ENCODE measurements around the gene LEAP2. TPM values are rescaled to one million over a fixed set of nuclear protein-coding genes. Genes with fewer than 3 reads are reported as not detected.

Gene LEAP2
- total and polyA plus RNA-seq, 2 of the 8 experiments (the other 6 are each of a cell fraction or from before 2014, with no cell fraction given), result 1.8 to 2.9 TPM

DNA sequence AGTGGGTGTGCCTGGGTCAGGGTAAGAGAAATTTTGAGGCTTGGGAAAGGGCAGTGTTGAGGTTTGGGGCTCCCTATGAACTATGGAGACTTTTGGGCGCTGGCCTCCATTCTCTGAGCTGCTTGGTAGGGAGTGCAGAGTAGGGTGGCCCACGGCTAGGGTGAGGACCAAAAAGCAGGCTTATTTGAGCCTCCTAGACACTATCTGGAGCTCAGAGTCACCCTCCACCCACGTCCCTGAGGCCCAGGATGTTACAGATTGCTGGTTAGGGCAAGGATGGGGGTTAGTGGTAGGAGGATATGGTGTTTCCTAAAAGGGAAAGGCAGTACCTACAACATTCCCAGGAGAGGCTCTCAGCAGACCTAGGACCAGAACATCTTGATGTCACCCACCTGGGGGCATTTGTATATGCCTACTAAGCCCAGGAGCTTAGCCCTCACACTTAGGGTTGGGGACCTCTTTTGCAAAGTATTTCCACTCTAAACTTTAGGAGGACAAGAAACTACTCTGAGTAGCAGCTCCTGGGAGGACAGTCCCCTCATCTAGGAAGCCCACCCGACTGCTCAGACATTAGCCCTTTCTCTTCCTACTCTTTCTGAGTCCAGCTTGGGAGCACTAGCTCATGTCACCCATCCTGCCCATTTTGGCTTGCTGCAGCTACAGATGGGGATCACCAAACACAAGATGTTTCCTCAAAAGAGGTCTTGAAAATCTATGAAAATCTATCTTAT lies 45.4 kb upstream of the LEAP2 start (continued):
- TF ChIP-seq PHF8 (conservative IDR thresholded peaks at IDR 0.05; ENCODE audit: low read depth, low read length), result no peak
- no peak for TF ChIP-seq NANOG (IDR thresholded peaks at IDR 0.05; ENCODE audit: insufficient read depth, low read depth, low read length, poor library complexity, severe bottlenecking)
- TF ChIP-seq EP300 (IDR thresholded peaks at IDR 0.05; ENCODE audit: borderline replicate concordance in 1 of 2, low read depth in 2 of 2, low read length in 2 of 2), result no peak

Data from H1 (cell line).